Measurements from ENCODE around the gene C3orf20. TPM values are rescaled to one million over a fixed set of nuclear protein-coding genes. Genes with fewer than 3 reads are reported as not detected.

C3orf20 gene
- total and polyA plus RNA-seq, 9 of the 15 experiments (the other 6 are each of a cell fraction or from before 2014, with no cell fraction given): 0.04 TPM; not detected in 8

DNA sequence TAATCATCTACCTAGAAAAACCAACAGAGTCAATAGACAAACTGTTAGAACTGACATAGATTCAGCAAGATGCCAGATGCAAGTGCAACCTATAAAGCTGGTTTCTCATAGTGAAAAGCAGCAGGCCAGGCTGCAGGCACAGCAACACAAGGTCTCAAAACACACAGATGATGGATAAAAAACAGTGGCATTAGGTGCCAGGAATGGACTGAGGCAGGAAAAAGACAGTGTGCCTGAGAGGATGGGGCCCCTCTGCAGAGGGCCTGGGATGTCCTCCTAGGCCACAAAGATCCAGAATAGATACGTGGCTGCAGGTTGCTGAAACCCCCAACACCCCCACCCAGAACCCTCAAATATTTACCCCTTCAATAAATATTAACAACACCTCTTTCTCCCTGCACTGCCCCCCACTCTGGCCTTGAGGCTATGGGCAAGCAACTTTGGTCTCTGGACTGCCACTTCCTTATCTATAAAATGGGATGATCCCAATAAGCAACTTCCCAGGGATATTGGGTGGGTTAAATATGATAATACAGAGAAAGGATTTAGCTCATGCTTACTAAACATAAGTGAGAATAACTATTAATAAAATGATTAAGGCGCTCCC lies 108.6 kb downstream of the C3orf20 start:
- ChIA-PET POLR2A (interaction anchor here (0.6 to 1.6 kb wide), 3 partner anchors 10 to 97 kb away, joined by 3 to 5 read pairs (median 3); no protein-coding TSS in a partner anchor), CTCF (ENCODE audit: low intra/inter-chr PET ratio) (no interaction called here)
- intact Hi-C loops (cut with micrococcal nuclease): loop anchor here (5.0 kb wide), 2 partner anchors 276 to 886 kb away; no protein-coding TSS in a partner anchor

More for the DNA sequence above, 108.6 kb downstream of the C3orf20 start:
- TF ChIP-seq FOXK1 (CRISPR knock-in tag; IDR thresholded peaks at IDR 0.05; ENCODE audit: borderline replicate concordance) (no peak), EP300 (IDR thresholded peaks at IDR 0.05; ENCODE audit: low read length) (no peak), FUS (optimal IDR thresholded peaks at IDR 0.05; ENCODE audit: low read depth, low read length) (no peak), NELFE (IDR thresholded peaks at IDR 0.05; ENCODE audit: insufficient read depth, insufficient read length) (no peak), MAZ (CRISPR knock-in tag; conservative IDR thresholded peaks at IDR 0.05 in 1 of 2, IDR thresholded peaks at IDR 0.05 in 1 of 2) (no peak), TOE1 (IDR thresholded peaks at IDR 0.05; ENCODE audit: borderline replicate concordance) (no peak), TOE1 (CRISPR knock-in tag; IDR thresholded peaks at IDR 0.05; ENCODE audit: borderline replicate concordance, low read depth) (no peak), ZNF707 (CRISPR knock-in tag; conservative IDR thresholded peaks at IDR 0.05) (no peak), ZNF239 (CRISPR knock-in tag; IDR thresholded peaks at IDR 0.05) (no peak), CTBP1 (IDR thresholded peaks at IDR 0.05; ENCODE audit: borderline replicate concordance) (no peak), BRD4 (IDR thresholded peaks at IDR 0.05) (no peak)
- TF ChIP-seq, protein P1, sequence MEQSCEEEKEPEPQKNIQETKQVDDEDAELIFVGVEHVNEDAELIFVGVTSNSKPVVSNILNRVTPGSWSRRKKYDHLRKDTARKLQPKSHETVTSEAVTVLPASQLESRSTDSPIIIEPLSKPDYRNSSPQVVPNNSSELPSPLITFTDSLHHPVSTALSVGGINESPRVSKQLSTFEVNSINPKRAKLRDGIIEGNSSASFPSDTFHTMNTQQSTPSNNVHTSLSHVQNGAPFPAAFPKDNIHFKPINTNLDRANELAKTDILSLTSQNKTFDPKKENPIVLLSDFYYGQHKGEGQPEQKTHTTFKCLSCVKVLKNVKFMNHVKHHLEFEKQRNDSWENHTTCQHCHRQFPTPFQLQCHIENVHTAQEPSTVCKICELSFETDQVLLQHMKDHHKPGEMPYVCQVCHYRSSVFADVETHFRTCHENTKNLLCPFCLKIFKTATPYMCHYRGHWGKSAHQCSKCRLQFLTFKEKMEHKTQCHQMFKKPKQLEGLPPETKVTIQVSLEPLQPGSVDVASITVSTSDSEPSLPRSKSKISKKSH (CRISPR knock-in tag; IDR thresholded peaks at IDR 0.05): no peak
- TF ChIP-seq, protein P2, sequence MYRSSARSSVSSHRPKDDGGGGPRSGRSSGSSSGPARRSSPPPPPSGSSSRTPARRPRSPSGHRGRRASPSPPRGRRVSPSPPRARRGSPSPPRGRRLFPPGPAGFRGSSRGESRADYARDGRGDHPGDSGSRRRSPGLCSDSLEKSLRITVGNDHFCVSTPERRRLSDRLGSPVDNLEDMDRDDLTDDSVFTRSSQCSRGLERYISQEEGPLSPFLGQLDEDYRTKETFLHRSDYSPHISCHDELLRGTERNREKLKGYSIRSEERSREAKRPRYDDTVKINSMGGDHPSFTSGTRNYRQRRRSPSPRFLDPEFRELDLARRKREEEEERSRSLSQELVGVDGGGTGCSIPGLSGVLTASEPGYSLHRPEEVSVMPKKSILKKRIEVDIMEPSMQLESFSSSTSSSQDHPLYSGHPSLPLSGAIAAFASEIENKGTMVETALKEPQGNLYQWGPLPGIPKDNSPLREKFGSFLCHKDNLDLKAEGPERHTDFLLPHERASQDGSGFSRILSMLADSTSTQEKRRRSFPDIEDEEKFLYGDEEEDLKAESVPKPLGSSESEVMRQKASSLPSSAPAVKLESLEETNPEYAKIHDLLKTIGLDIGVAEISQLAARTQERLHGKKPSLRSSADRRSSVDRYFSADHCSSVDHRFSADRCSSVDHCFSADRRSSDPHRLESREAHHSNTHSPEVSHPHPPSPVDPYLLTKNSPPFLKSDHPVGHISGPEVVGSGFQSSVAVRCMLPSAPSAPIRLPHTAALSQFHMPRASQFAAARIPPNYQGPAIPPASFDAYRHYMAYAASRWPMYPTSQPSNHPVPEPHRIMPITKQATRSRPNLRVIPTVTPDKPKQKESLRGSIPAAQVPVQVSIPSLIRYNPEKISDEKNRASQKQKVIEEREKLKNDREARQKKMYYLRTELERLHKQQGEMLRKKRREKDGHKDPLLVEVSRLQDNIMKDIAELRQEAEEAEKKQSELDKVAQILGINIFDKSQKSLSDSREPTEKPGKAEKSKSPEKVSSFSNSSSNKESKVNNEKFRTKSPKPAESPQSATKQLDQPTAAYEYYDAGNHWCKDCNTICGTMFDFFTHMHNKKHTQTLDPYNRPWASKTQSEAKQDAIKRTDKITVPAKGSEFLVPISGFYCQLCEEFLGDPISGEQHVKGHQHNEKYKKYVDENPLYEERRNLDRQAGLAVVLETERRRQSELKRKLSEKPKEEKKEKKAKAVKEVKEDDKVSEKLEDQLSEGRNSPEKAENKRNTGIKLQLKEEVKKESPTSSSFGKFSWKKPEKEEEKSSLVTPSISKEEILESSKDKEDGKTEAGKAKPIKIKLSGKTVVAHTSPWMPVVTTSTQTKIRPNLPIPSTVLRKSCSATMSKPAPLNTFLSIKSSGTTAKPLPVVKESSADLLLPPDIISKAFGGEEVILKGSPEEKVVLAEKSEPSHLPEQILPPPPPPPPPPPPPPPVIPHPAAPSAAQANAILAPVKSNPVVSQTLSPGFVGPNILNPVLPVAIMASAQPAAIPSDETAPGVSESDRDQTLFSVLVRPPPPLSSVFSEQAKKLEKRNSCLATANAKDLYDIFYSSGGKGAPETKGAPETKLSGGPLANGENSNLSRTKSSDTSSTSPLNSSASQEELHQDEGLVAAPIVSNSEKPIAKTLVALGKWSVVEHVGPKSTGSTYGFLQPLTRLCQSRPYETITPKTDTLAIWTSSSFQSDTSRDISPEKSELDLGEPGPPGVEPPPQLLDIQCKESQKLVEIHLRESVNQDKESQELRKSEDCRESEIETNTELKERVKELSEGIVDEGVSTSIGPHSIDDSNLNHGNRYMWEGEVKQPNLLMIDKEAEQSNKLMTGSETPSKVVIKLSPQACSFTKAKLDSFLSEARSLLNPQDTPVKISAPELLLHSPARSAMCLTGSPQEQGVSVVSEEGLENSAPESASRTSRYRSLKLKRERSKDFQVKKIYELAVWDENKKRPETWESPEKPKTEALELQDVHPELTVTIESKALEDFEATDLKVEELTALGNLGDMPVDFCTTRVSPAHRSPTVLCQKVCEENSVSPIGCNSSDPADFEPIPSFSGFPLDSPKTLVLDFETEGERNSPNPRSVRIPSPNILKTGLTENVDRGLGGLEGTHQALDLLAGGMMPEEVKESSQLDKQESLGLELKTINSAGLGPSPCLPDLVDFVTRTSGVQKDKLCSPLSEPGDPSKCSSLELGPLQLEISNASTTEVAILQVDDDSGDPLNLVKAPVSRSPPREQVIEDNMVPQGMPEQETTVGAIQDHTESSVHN (IDR thresholded peaks at IDR 0.05; ENCODE audit: borderline replicate concordance in 1 of 2, low read depth in 1 of 2): no peak
- H2AFZ ChIP-seq (ENCODE audit: low read depth, low read length): no peak overlapping the region
- FAIRE-seq (no peak), DNase-seq (ENCODE audit: extremely low read depth in 1 of 4, low spot score in 3 of 4) (no peak), ATAC-seq (no peak)
- H3K27me3 ChIP-seq (ENCODE audit: control insufficient read depth in 2 of 2, insufficient read depth in 2 of 2, low read length in 2 of 2): peaks cover 15 to 41% of the 10 kb centered on the region in 2 experiments
- H3K4me2 ChIP-seq (ENCODE audit: insufficient read depth, low read length): no peak overlapping the region
- no peaks in the 10 kb centered on the region for H3K79me2 ChIP-seq (ENCODE audit: control insufficient read depth, insufficient read depth, low read length)
- no peak overlapping the region for H3K4me3 ChIP-seq
- WGBS (ENCODE audit: insufficient coverage, low coverage, missing lambda C conversion rate): 0% methylated on average over 2 of the region's 2 CpGs
- no peaks in the 10 kb centered on the region for H3K4me1 ChIP-seq (replicated peaks in 1 of 2; ENCODE audit: control insufficient read depth in 2 of 2, insufficient read depth in 2 of 2, low read length in 2 of 2)
- no peaks in the 10 kb centered on the region; the same call in 1 of the 2 replicates for H3K9me3 ChIP-seq (replicated peaks; ENCODE audit: control insufficient read depth, insufficient read depth, low read depth, low read length)
- in situ Hi-C loops (cut with MboI): no loop called here
- no TSS peak for BruUV-seq (replicated peaks)
- no peak overlapping the region for H3K9ac ChIP-seq (ENCODE audit: insufficient read depth in 1 of 2, low read depth in 2 of 2, low read length in 2 of 2)
- H4K20me1 ChIP-seq (replicated peaks; ENCODE audit: control insufficient read depth, insufficient read depth, low read length): no peaks in the 10 kb centered on the region
- H3K36me3 ChIP-seq (ENCODE audit: control insufficient read depth, insufficient read depth, low read length): no peaks in the 10 kb centered on the region
- no peaks in the 10 kb centered on the region for H3K9me1 ChIP-seq (ENCODE audit: control insufficient read depth, insufficient read depth, low read length)
- no peak overlapping the region for H3K27ac ChIP-seq (ENCODE audit: extremely low read depth, low read depth, low read length)
